ENCODE measurements around the gene UBE4B. TPM values are rescaled to one million over a fixed set of nuclear protein-coding genes. Genes with fewer than 3 reads are reported as not detected.

UBE4B gene
- total and polyA plus RNA-seq, 9 of the 15 experiments (the other 6 are each of a cell fraction or from before 2014, with no cell fraction given): 11.7 to 73.7 (median 40.1) TPM

- no peak for TF ChIP-seq ZNF384 (IDR thresholded peaks at IDR 0.05; ENCODE audit: low read depth, low read length)
- TF ChIP-seq ZC3H4 (CRISPR knock-in tag; IDR thresholded peaks at IDR 0.05; ENCODE audit: borderline replicate concordance): no peak
- TF ChIP-seq RFX7 (CRISPR knock-in tag; IDR thresholded peaks at IDR 0.05): no peak
- no peak for TF ChIP-seq ZNF224 (CRISPR knock-in tag; IDR thresholded peaks at IDR 0.05)
Measured at GRCh38 chr1:10192263-10192662, 159.5 kb downstream of the UBE4B start (continued).

GRCh38 chr1:10193288-10193687 is 160.5 kb downstream of the UBE4B start:
- in situ Hi-C loops (cut with MboI): no loop called here
- BruUV-seq (replicated peaks): no TSS peak
- POLR2A ChIA-PET: interaction anchor here (0.6 to 1.5 kb wide), 3 partner anchors 11 to 580 kb away, joined by 3 to 8 read pairs (median 6); partner anchors contain the start of gene KIF1B

GRCh38 chr1:10195570-10195969 is 162.8 kb downstream of the UBE4B start:
- no peaks in the 10 kb centered on the region for H3K36me3 ChIP-seq (ENCODE audit: control insufficient read depth, insufficient read depth, low read length)
- H4K20me1 ChIP-seq (replicated peaks; ENCODE audit: control insufficient read depth, insufficient read depth, low read length): no peaks in the 10 kb centered on the region
- WGBS (ENCODE audit: insufficient coverage, low coverage, missing lambda C conversion rate): 9% methylated on average over 5 of the region's 6 CpGs
- no peak for DNase-seq (ENCODE audit: extremely low read depth in 1 of 4, low spot score in 3 of 4)
- H2AFZ ChIP-seq (ENCODE audit: low read depth, low read length): no peak overlapping the region
- CTCF ChIA-PET (ENCODE audit: low intra/inter-chr PET ratio): no interaction called here
- BruUV-seq (replicated peaks): no TSS peak
- no peaks in the 10 kb centered on the region for H3K9me1 ChIP-seq (ENCODE audit: control insufficient read depth, insufficient read depth, low read length)
- TF ChIP-seq CEBPB (tag; IDR thresholded peaks at IDR 0.05) (0 out of 2 replicates have a peak, but pooled peaks have one; percentile 32), HDAC8 (tag; IDR thresholded peaks at IDR 0.05) (no peak)
- no peak overlapping the region for H3K4me3 ChIP-seq
- no peak for FAIRE-seq
- no peak overlapping the region for H3K9ac ChIP-seq (ENCODE audit: insufficient read depth in 1 of 2, low read depth in 2 of 2, low read length in 2 of 2)
- no peaks in the 10 kb centered on the region for H3K4me1 ChIP-seq (replicated peaks in 1 of 2; ENCODE audit: control insufficient read depth in 2 of 2, insufficient read depth in 2 of 2, low read length in 2 of 2)
- H3K9me3 ChIP-seq (replicated peaks; ENCODE audit: control insufficient read depth, insufficient read depth, low read depth, low read length): no peaks in the 10 kb centered on the region
- intact Hi-C loops (cut with micrococcal nuclease) (no loop called here), in situ Hi-C loops (cut with MboI) (no loop called here)
- no peak overlapping the region for H3K4me2 ChIP-seq (ENCODE audit: insufficient read depth, low read length)
- ATAC-seq: no peak
- peaks cover 25 to 52% of the 10 kb centered on the region in 2 experiments for H3K27me3 ChIP-seq (ENCODE audit: control insufficient read depth in 2 of 2, insufficient read depth in 2 of 2, low read length in 2 of 2)
- no peak overlapping the region for H3K27ac ChIP-seq (ENCODE audit: extremely low read depth, low read depth, low read length)
- H3K79me2 ChIP-seq (ENCODE audit: control insufficient read depth, insufficient read depth, low read length): no peaks in the 10 kb centered on the region
- POLR2A ChIA-PET: no interaction called here

More at GRCh38 chr1:10193288-10193687, 160.5 kb downstream of the UBE4B start:
- no peak for ATAC-seq
- Histone ChIP-seq H3K27ac (ENCODE audit: extremely low read depth, low read depth, low read length) (no peak overlapping the region), H3K9me3 (replicated peaks; ENCODE audit: control insufficient read depth, insufficient read depth, low read depth, low read length) (no peaks in the 10 kb centered on the region), H3K27me3 (ENCODE audit: control insufficient read depth in 2 of 2, insufficient read depth in 2 of 2, low read length in 2 of 2) (peaks cover 14 to 41% of the 10 kb centered on the region in 2 experiments), H2AFZ (ENCODE audit: low read depth, low read length) (no peak overlapping the region), H3K9me1 (ENCODE audit: control insufficient read depth, insufficient read depth, low read length) (no peaks in the 10 kb centered on the region), H3K36me3 (ENCODE audit: control insufficient read depth, insufficient read depth, low read length) (no peaks in the 10 kb centered on the region), H4K20me1 (replicated peaks; ENCODE audit: control insufficient read depth, insufficient read depth, low read length) (no peaks in the 10 kb centered on the region), H3K79me2 (ENCODE audit: control insufficient read depth, insufficient read depth, low read length) (no peaks in the 10 kb centered on the region), H3K4me1 (replicated peaks in 1 of 2; ENCODE audit: control insufficient read depth in 2 of 2, insufficient read depth in 2 of 2, low read length in 2 of 2) (no peaks in the 10 kb centered on the region), H3K4me3 (no peak overlapping the region), H3K4me2 (ENCODE audit: insufficient read depth, low read length) (no peak overlapping the region), H3K9ac (ENCODE audit: insufficient read depth in 1 of 2, low read depth in 2 of 2, low read length in 2 of 2) (no peak overlapping the region)
- no peak for FAIRE-seq
- intact Hi-C loops (cut with micrococcal nuclease): no loop called here
- DNase-seq (ENCODE audit: extremely low read depth in 1 of 4, low spot score in 3 of 4): no peak
- no peak for TF ChIP-seq ZKSCAN8 (CRISPR knock-in tag; IDR thresholded peaks at IDR 0.05)
- no peak for TF ChIP-seq NCOA6 (IDR thresholded peaks at IDR 0.05)
- TF ChIP-seq ZNF274 (IDR thresholded peaks at IDR 0.05; ENCODE audit: borderline replicate concordance, low read depth, low read length): no peak
- 15% methylated on average over 6 of the region's 6 CpGs for WGBS (ENCODE audit: insufficient coverage, low coverage, missing lambda C conversion rate)
- CTCF ChIA-PET (ENCODE audit: low intra/inter-chr PET ratio): no interaction called here

Data from K562 (cell line).